Glutamatergic neuron (in vitro differentiated cells): Measurements from ENCODE around the gene RTL10. TPM values are rescaled to one million over a fixed set of nuclear protein-coding genes. Genes with fewer than 3 reads are reported as not detected.
A peak's percentile ranks its signal among the peaks of the same experiment; 100 is the strongest.

Experiments
- DNase-seq: peaks from one replicate; pipeline ENCODE4 v3.0.0; 2022
- H3K27ac Mint-ChIP-seq: one replicate; pipeline ENCODE4 v1.8.0; 2020; ENCODE audit warnings: mild to moderate bottlenecking, mixed read lengths, inconsistent platforms; ENCODE audit not compliant: unreplicated experiment
- H3K27me3 Mint-ChIP-seq: one replicate; pipeline ENCODE4 v1.8.0; 2020; ENCODE audit warnings: mild to moderate bottlenecking, moderate library complexity, mixed read lengths, inconsistent platforms; ENCODE audit not compliant: unreplicated experiment
- H3K36me3 Mint-ChIP-seq: one replicate; pipeline ENCODE4 v1.8.0; 2020; ENCODE audit warnings: mild to moderate bottlenecking, mixed read lengths, inconsistent platforms; ENCODE audit not compliant: unreplicated experiment
- H3K4me1 Mint-ChIP-seq: one replicate; pipeline ENCODE4 v1.8.0; 2020; ENCODE audit warnings: mild to moderate bottlenecking, low read depth, mixed read lengths, inconsistent platforms; ENCODE audit not compliant: unreplicated experiment
- H3K4me3 Mint-ChIP-seq: one replicate; pipeline ENCODE4 v1.8.0; 2020; ENCODE audit warnings: mild to moderate bottlenecking, mixed read lengths, inconsistent platforms; ENCODE audit not compliant: unreplicated experiment
- H3K9me3 Mint-ChIP-seq: one replicate; pipeline ENCODE4 v1.8.0; 2020; ENCODE audit warnings: mild to moderate bottlenecking, moderate library complexity, mixed read lengths, inconsistent platforms; ENCODE audit not compliant: unreplicated experiment
- CTCF ChIP-seq: fragments of 200-600 bp; sonication (generic); IDR thresholded peaks from one replicate; pipeline ENCODE4 v1.5.0; 2021; ENCODE audit not compliant: partially characterized antibody, unreplicated experiment
- total RNA-seq: library from RNA; stranded (reverse); fragmentation: NEBNext Ultra II Directional; extraction: Animal tissue kit (Norgen Biotek cat#: 25700); gene quantifications from one replicate; pipeline ENCODE4 v1.2.1, GENCODE V29; 2021; ENCODE audit not compliant: unreplicated experiment

The RTL10 gene
- total RNA-seq, 1 donor from 2014 or later = 12.1 TPM

- DNase-seq = peak; percentile 19
- Mint-ChIP-seq H3K36me3 (no peaks in the 10 kb centered on the region), H3K4me1 (peaks cover 6% of the 10 kb centered on the region), H3K27ac (no peak overlapping the region), H3K9me3 (peaks cover 2% of the 10 kb centered on the region), H3K27me3 (peaks cover 5% of the 10 kb centered on the region), H3K4me3 (no peak overlapping the region)
- no peak for TF ChIP-seq CTCF
Observed at GRCh38 chr22:19822301-19823117, 32.2 kb downstream of the RTL10 start.

DNA sequence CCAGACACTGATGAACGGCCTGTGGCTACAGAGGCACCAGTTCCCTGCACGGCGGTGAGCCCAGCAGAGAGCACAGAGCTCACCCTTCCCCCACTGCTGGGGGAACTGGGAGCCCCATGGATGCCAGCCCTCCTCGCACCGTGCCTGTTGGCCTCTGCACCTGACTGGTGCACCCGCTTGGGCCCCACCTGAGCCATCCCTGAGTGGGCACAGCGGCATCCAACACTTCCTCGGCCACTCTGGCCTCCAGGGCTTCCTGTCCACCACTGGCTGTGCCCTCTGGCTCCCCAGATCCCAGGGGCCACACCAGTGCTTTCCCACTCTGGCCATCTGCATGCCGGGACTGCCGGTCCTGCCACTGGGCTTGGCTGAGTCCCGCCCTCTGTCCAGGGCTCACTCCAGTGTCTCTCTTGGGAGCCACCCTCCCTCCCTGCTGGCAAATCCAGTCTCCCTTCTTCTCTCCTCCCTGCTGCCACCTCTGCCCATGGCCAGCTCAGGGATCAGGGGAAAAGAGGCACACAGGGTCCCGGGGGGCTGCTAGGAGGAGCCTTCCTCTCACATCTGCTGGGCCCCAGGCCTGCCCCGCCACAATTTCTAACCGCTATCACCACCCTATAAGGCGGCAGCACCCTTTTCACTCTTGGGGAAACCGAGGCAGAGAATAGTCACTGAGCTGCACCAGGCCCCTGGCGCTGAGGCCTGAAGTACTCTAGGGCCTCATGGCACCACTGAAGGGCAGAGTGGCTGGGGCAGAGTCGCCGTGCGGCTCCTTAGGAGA lies 33.0 kb downstream of the RTL10 start:
- peaks cover 5% of the 10 kb centered on the region for H3K9me3 Mint-ChIP-seq
- H3K27ac Mint-ChIP-seq = no peak overlapping the region
- no peaks in the 10 kb centered on the region for H3K36me3 Mint-ChIP-seq
- DNase-seq = no peak
- no peak for TF ChIP-seq CTCF
- H3K4me3 Mint-ChIP-seq = no peak overlapping the region
- peaks cover 6% of the 10 kb centered on the region for H3K4me1 Mint-ChIP-seq
- H3K27me3 Mint-ChIP-seq = peaks cover 6% of the 10 kb centered on the region

- Mint-ChIP-seq H3K27ac (no peak overlapping the region), H3K27me3 (peaks cover 11% of the 10 kb centered on the region), H3K4me1 (peaks cover 11% of the 10 kb centered on the region), H3K4me3 (no peak overlapping the region), H3K9me3 (peaks cover 5% of the 10 kb centered on the region), H3K36me3 (no peaks in the 10 kb centered on the region)
- no peak for DNase-seq
- TF ChIP-seq CTCF = no peak
Observed at GRCh38 chr22:19820880-19821522, 33.7 kb downstream of the RTL10 start.

DNA sequence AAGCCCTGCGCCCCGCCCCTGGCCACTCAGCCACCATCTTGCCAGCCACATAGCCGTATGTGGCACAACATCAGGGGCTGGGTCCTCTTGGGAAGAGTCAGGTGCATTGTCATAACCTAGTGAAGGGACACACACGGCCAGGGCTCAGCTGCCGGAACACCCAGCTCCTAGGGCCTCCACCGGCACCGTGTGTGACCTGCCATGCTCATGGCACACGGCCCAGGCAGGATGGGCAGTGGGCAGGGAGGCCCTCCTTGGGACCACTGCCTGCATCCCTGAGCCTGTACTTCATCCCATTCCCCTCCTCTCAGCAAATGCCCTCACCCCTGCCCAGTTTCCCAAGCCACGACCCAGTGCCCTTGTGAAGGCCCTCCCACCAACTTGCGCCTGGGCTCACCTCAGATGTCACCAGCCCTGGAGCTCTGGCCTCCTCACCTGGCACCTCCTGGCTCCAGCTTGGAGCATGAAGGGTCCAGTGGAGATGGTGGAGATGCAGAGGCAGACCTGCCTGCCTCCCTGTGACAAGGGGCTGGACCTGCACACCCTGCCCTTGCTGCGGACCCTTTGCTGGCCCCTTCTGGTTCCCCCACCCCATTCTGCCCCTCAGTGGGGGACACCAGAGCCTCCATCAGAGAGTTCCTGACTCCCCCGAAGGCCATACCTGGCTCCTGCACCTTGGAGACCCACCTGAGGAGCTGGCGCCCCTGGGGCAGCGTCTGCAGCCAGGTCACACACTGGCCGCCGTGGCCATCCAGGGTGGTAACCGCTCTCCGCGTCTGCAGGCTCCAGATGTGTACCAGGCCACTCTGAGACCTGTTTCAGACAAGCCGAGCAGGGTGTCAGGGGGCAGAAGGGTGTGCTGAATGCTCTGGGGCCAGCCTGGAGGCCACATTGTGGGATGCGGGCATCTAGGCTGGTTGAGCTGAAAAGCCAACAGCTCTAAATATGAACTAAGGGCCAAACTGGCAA lies 34.5 kb downstream of the RTL10 start:
- H3K36me3 Mint-ChIP-seq = no peaks in the 10 kb centered on the region
- no peak for TF ChIP-seq CTCF
- no peak for DNase-seq

More for the DNA sequence above, 34.5 kb downstream of the RTL10 start:
- H3K4me1 Mint-ChIP-seq = peaks cover 11% of the 10 kb centered on the region
- H3K27ac Mint-ChIP-seq = no peak overlapping the region
- peaks cover 12% of the 10 kb centered on the region for H3K27me3 Mint-ChIP-seq
- peaks cover 6% of the 10 kb centered on the region for H3K9me3 Mint-ChIP-seq
- no peak overlapping the region for H3K4me3 Mint-ChIP-seq
